Gastrocnemius medialis (tissue), 4 donors: ENCODE measurements around the gene TUBB1.

Experiments used
- POLR2A ChIP-seq, 2 donors: fragments of 450-650 bp; IDR thresholded peaks; one replicate each; pipeline ENCODE4 v1.6.1; 2017; ENCODE audit warnings: antibody characterized with exemption in 2 of 2, mild to moderate bottlenecking in 2 of 2, moderate library complexity in 2 of 2
- TF ChIP-seq, protein P1 (sequence below), 5 experiments: fragments of 450-650 bp in 3 of 5; fragments of 200-600 bp in 2 of 5; sonication (generic) in 2 of 5; IDR thresholded peaks in 4 of 5; conservative IDR thresholded peaks in 1 of 5; 1 replicate in 4 of 5; 2 replicates in 1 of 5; pipeline ENCODE4 v1.5.1; 2016 to 2019; ENCODE audit warnings: antibody characterized with exemption in 5 of 5, mild to moderate bottlenecking in 3 of 5, moderate library complexity in 3 of 5

DNA sequence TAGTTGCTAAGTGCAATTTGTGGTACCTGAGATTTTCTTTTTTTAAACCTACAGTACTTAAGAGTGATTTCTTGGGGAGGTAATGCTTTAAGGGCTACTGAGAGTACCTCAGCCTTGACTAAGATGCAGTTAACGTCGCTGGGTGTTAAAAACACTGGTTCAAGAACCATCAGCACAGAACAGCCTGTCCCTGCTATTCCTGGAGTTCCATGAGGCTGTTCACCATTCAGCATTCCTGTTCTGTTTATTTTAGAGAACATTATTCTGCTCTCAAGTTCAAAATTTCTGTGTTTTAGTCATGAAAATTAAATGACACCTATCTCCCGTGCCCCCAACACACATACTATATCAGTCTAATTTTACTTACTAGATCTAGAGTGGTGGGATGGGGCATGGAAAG is 25.1 kb downstream of the TUBB1 start:
- TF ChIP-seq, protein P1, sequence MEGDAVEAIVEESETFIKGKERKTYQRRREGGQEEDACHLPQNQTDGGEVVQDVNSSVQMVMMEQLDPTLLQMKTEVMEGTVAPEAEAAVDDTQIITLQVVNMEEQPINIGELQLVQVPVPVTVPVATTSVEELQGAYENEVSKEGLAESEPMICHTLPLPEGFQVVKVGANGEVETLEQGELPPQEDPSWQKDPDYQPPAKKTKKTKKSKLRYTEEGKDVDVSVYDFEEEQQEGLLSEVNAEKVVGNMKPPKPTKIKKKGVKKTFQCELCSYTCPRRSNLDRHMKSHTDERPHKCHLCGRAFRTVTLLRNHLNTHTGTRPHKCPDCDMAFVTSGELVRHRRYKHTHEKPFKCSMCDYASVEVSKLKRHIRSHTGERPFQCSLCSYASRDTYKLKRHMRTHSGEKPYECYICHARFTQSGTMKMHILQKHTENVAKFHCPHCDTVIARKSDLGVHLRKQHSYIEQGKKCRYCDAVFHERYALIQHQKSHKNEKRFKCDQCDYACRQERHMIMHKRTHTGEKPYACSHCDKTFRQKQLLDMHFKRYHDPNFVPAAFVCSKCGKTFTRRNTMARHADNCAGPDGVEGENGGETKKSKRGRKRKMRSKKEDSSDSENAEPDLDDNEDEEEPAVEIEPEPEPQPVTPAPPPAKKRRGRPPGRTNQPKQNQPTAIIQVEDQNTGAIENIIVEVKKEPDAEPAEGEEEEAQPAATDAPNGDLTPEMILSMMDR (IDR thresholded peaks at IDR 0.05 in 4 of 5, conservative IDR thresholded peaks at IDR 0.05 in 1 of 5), result no peak
- TF ChIP-seq POLR2A (IDR thresholded peaks at IDR 0.05), result no peak
